ENCODE measurements around the gene MYCBPAP.

The MYCBPAP gene

DNA sequence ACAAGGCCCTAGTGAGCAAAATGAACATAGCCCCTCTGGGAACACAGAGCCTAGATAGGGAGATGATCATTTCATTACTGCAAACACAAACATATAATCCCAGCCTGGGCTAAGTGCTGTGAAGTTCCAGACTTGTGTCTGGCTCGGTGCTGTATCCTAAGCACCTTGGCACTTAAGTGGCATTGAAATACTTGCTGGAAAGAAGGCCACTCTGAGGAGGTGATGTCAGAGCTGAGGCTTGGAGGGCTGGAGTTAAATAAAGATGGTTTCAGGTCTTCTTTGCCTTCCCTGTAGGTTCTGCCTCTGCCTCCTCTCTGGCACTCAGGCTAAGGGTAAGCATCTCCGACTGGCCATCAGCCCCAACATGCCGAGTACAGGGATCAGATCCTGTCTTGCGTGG, 49.9 kb downstream of the MYCBPAP start:
- no peak for DNase-seq (ENCODE audit: low spot score)

DNA sequence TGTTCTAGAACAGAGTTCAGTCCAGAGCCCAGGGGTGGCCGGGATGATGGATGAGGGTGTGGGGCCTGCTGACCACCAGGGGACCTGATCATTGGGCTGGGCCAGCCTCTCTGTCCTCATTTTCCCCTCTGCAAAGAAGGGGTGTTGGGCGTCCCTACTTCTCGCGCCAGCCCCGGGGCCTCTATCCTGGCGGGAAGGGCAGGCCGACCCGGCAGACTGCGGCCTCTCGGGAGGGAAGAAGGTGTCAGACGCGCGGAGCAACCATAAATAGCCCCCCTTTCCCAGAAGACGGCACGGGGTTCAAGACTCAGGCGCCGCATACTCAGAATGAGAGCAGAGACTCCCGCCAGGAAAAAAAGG, 50.3 kb downstream of the MYCBPAP start:
- no peak for DNase-seq (ENCODE audit: low spot score)

DNA sequence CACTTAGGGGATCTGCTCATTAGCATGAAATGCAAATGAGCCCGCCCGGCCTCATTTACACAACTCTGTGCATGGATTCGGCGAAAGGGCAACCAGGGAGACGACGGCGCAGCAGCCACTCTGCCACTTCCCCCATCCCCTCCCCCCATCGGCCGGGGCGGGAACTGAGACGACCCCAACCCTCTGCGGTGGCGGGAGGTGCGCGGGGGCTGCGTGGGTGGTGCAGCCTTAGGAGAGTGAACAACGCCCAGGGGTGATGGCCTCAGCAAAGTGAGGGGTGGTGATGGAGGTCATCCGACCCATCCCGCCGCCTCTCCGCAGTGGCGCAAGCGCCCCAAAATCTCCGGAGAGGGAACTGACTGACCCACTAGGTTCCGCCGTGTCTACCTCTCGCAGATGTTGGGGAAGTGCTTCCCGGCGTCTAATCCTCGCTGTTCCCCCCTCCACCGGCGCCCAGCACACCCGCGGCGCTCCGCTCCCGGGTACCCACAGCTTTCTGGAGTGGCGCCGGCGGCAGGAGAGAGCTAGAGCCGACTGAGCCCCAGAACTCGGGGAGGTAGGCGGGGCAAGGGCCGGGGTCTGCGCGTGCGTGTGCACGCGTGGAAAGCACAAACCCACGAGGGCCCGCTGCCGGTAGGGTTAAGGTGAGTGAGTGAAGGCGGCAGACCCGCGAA, 50.8 kb downstream of the MYCBPAP start:
- DNase-seq (ENCODE audit: low spot score): no peak

DNA sequence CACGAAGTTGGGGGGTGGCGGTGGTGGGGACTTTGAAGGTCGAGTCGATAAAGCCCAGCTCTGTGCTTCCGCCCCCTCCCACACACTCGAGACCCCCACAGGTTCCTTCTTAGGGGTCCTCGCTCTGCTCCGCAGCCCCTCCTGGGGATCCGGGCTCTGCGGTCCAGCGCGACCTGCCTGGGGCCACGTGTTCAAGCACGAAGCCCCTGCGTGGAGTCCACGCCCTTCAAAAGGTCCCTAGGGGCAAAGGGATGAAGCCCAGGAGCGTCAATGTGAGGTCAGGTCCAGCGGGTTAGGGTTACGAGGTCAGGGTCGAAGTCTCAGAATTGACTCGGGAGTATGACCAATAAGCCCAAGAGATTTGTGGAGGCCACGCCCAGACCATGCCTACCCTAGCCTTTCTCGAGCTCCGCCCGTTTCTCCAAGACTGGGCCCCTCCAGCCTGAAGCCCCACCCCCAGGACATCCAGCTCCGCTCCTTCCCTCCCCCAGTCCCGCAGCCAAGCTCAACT, 51.5 kb downstream of the MYCBPAP start:
- DNase-seq (ENCODE audit: low spot score): peak; percentile 19

DNA sequence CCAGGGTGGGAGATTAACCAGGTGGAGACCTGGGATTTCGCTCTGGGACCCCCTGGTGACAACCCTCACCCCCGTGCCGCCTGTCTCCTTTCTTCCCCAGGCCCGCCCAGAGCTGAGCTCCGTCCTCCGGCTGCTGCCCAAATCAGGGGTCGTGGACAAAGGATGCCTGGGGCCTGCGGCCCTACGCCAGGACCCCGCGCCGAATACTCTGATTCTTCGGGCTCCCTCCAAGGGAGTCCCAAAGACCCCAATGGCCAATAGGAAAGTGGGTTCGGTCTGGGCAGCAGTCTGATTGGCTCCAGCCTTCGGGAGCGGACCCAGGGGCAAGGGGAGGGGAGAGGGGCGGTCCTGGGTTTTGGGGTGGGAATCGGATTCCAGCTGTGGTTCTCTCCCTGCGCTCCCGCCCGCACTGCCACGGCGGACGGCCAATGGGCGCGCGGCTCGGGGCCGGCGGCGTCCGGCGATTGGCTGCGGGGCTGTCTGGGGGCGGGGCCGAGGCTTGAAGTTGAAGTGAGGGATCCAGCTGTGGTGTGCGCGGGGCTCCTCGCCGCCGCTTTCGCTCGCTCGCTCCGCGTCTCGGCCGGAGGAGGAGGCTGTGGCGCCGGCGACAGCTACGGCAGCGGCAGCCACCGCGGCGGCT, 52.1 kb downstream of the MYCBPAP start, which contains the start of gene CACNA1G:
Gene CACNA1G, plus strand, starts transcription at position 531 of the 640 bp plus-strand sequence. CDS start 745 bp downstream, outside the sequence.
- DNase-seq (ENCODE audit: low spot score): peak; percentile 83

DNA sequence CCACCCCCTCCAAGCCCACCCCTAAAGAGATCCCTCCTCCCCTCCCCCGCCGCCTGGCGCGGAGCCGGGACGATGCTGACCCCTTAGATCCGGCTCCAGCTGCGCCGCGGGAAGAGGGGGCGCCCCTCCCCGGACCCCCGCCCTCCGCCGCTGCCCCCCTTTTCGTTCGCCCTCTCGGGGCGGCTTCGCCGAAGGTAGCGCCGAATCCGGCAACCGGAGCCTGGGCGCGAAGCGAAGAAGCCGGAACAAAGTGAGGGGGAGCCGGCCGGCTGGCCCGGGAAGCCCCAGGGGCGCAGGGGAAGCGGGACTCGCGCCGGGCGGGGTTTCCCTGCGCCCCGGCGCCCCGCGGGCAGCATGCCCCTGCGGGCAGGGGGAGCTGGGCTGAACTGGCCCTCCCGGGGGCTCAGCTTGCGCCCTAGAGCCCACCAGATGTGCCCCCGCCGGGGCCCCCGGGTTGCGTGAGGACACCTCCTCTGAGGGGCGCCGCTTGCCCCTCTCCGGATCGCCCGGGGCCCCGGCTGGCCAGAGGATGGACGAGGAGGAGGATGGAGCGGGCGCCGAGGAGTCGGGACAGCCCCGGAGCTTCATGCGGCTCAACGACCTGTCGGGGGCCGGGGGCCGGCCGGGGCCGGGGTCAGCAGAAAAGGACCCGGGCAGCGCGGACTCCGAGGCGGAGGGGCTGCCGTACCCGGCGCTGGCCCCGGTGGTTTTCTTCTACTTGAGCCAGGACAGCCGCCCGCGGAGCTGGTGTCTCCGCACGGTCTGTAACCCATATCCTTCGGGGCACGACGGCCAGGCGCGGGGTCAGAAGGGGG, 52.9 kb downstream of the MYCBPAP start:
- no peak for DNase-seq (ENCODE audit: low spot score)

DNA sequence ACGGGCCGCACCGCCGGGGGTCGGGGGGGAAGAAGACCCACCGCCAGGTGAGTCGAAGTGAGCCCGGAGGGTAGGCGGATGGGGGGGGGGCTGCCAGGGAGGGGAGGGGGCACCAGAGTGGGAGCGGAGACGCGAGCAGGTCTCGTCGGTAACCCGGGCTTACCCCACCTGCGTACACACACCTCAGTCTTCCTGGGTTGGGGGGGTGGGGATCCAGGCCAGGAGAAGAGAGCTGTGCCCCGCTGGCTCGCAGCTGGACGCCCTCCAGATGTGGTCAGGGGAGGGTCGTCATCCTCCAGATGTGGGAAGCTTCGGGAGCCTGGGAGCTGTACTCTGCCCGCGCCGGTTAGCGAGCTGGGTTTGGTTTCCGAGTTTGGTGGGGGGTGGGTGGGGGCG, 53.5 kb downstream of the MYCBPAP start:
- no peak for DNase-seq (ENCODE audit: low spot score)

DNA sequence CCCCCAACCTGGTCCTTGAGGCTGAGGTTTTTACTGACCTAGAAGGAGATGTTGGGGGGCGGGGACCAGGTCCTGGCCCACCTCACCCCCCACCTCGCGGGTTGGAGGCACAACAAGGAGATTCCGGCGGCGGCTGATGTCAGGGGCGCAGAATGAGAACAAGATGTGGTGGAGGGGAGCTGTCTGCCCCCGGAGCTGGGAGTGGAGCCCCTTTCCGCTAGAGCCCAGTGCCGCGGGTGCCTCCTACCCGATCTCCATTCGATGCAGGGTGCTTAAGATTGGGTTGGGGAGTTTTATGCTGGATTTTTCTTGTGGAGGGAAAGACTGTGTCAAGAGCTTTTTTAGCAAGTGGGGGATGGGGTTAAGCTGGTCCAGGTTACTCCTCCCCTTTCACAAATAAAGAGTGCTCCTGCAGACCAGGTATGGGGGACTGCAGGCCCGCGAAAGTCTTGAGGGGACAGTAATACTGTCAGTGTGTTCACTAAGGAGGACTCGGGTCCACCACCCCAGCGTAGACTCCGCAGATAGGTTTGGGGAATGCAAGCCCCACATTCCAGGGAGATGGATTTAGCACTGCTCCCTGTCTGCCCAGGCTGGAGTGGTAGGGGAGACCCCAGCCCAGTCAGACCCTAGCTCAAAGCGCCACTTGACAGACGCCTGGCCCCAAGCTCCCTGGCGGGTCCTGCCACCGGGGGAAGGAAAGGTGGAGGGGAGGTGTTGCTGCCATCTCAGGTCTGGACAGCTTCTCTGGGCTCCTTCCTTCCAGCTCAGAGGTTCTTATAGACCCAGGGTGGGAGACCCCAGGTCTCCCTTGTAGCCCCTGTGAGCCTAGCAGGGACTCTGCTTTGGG, 54.2 kb downstream of the MYCBPAP start:
- no peak for DNase-seq (ENCODE audit: low spot score)

DNA sequence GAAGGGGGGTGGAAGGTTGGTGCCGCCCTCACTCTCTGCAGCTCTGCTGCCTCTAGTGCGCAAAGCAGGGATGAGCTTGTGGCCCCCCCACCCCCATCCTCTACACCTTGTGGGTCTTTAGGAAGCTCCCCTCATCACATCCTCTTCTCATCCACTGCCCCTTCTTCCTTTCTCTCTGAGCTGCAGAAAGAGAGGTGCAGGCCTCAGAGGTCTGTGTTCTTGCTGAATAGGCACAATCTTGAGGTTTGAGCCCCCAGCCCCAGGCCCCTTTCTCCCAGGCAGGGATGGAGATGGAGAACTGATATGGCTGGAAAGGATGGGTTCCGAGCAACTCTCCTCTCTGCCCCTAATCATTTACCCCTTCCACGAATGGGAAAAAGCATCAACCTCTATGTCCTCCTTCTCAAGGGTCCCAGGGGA, 54.9 kb downstream of the MYCBPAP start:
- DNase-seq (ENCODE audit: low spot score): no peak

DNA sequence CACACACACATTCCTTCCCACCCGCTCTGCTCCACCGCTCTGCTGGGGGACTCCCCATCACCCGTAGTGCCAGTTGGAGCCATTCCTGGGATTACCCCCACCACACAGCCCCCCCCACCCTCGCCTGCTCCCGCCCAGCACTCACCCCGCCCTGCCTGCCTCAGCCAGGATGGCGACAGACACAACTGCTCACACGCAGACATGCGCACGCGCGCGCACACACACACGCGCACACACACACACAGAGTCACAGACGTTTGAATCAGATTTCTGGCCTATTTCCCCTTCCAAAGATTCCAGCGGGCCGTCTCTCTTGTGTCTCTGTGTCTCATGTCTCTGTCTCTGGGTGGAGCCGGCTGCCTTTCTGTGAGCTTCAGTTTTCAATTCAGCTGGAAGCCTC, 56.7 kb downstream of the MYCBPAP start:
- no peak for DNase-seq (ENCODE audit: low spot score)

DNA sequence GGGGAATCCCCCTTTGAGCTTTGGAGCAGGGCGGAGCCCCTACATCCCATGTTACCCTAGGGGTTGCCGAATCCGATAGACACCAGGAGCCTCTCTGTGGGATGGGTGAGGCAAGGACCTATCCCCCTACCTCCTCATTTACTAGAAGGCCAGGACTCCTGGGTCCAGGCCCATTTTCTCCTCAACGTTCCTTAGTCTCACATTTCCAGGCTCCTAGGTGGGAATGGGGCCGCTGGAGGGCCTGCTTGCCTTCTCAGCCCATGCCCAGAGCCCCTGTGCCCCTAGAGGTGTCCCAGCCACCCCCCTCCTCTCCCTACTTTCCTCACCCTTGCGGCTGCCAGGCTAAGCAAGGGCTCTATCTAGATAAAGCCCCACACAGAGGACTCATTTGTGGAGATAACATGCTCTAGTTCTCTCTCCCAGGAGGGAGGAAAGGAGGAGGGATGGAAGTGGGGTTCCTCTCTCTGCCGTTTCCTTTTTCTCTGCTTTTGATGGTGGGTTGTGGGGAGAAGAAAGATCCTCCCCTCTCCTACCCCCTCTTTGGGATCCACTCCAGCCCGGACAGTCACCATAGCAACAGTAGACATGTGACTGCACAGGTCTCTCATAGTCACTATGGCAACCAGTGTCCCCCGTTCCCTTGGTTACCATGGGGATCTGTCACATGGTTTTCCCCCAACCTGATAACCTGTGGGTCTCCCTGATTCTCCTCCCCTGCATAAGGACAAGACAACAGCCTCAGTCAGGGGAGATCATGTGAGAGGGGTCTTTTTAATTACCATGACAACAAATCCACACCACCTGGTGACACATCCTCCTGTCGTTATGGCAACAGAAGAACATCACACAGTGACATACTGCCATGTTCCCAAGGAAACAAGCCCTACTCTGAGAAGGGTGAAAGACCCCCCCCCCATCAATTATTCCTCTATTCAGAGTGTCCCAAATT, 57.4 kb downstream of the MYCBPAP start:
- DNase-seq (ENCODE audit: low spot score): no peak

DNA sequence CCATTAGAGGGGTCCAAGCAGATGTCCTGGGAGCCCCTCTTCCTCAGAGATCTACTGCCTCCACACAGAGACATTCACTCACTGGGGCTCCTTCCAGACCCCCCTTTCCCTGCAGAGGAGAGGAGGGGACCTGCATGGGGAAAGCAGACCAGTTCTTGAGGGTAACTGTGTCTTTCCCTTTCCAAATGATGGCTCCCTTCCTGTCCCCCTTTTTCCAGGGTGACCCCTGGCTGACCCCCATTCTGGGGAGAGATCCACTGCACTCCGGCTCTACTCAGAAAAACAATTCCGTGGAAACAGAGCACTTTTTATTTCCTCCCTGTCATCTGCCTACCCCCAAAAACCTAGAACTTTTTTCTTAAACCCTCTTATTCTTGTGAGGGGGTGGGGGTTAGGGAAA, 58.6 kb downstream of the MYCBPAP start:
- no peak for DNase-seq (ENCODE audit: low spot score)

DNA sequence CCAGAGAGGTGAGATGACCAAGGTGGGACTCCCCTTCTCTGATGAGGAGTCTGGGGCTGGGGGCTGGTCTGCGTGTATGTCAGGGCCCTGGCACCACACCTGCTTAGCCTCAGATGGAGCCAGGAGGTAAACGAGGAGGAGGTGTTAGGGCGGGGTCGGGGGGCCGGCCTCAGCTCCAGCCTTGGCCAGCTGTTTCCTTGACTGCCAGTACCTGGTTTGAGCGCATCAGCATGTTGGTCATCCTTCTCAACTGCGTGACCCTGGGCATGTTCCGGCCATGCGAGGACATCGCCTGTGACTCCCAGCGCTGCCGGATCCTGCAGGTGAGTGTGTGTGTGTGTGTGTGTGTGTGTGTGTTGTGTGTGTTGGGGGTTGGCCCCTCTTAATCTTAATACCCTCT, 60.4 kb downstream of the MYCBPAP start:
- no peak for DNase-seq (ENCODE audit: low spot score)

DNA sequence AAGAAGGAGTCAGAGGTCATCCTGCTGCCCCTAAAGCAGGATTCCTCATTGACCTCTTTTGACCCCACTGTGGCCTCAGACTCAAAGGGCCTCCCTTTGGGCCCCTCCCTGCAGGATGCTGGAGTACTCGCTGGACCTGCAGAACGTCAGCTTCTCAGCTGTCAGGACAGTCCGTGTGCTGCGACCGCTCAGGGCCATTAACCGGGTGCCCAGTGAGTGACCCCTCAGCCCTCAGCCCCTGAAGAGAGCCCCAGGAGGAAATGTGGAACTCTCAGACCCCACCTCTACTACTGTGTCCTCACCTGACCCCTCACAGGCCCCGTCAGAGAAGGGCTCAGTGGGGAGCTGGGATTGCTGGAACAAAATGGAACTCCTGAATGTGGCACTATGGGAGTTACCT, 61.4 kb downstream of the MYCBPAP start:
- DNase-seq (ENCODE audit: low spot score): no peak

DNA sequence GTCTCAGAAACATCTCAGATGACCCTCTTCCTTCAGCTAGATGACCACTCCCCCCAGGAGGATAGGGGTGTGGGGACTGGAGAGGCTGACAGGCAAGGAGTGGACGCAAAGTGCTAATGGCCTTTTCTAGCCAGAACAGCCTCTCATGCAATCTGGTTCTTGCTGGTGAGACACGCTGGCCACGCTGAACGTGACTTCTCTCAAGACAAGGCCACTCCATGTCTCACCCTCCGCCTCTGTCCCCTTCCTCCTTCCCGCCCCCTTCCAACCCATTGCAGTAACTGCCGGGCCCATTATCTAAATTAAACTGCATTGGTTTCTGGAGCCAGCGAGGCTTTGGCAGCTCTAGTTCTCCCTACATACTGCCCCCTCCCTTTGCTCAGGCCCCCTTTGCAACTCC, 61.8 kb downstream of the MYCBPAP start:
- DNase-seq (ENCODE audit: low spot score): no peak

DNA sequence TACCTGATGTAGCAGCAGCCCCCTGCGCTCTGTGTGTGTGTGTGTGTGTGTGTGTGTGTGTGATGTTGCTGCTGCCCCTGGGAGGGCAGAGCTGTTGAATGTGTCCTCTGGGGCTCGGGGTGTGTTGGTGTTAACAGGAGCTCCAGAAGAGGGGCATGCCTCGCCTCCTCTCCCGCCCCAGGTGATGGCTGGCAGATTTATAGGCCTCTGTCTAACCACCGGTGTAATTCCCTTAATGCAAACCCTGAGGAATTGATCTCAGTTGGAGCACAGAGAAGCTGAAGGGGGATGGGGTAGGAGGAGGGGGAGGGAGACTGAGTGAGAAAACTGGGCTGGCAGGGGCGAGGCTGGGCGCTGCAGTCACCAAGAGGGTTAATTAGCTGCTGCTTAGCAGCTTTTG, 62.3 kb downstream of the MYCBPAP start:
- no peak for DNase-seq (ENCODE audit: low spot score)

DNA sequence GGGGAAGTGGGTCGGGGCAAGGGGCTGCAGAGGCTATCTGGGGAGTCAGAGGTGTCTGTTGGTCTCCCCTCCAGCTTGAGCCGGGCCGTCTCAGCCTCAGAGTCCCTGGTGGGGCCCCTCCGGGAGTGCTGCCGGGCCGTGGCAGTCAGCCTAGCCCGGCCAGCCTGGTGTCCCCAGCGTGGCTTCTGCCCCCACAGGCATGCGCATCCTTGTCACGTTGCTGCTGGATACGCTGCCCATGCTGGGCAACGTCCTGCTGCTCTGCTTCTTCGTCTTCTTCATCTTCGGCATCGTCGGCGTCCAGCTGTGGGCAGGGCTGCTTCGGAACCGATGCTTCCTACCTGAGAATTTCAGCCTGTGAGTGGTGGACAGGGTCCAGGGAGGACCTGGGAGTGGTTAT, 63.4 kb downstream of the MYCBPAP start:
- DNase-seq (ENCODE audit: low spot score): no peak

DNA sequence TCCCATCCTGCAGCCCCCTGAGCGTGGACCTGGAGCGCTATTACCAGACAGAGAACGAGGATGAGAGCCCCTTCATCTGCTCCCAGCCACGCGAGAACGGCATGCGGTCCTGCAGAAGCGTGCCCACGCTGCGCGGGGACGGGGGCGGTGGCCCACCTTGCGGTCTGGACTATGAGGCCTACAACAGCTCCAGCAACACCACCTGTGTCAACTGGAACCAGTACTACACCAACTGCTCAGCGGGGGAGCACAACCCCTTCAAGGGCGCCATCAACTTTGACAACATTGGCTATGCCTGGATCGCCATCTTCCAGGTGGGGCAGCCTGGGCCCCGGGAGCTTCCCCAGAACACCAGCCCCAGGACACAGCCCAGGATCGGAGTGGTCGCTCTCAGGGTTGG, 64.3 kb downstream of the MYCBPAP start:
- no peak for DNase-seq (ENCODE audit: low spot score)

DNA sequence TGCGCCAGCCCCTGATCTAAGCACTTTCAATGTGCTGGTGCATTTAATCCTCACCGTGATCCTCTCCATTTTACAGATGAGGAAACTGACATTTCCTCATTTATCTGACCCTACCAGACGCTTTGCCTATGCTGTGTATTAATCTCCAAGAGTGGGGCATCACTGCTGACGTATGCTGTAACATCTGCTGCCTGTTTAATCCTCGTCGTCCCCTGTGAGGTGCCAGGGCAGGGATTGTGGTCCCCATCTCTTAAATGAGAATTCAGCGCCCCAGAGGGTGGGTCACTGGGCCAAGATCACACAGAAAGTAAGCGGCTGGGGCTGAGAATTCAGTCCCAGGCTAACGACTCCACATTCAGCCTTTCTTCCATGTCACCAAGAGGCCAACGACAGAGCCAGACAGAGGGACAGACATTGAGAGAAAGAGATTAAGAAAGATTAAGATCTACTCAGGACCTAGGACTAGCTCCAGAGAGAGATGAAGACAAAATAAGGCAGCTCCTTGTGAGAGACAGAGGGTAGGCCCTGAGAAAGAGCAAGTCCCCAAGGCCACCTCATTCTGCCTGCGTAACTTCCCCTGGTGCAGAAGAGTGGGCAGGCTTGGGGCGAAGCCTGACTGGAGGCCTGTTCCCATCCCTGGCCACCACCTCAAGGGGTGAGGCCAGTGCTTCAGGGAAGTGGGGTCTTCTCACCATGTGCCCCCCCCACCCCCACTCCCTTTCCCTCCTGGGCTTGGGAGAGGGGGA, 65.8 kb downstream of the MYCBPAP start:
- no peak for DNase-seq (ENCODE audit: low spot score)

DNA sequence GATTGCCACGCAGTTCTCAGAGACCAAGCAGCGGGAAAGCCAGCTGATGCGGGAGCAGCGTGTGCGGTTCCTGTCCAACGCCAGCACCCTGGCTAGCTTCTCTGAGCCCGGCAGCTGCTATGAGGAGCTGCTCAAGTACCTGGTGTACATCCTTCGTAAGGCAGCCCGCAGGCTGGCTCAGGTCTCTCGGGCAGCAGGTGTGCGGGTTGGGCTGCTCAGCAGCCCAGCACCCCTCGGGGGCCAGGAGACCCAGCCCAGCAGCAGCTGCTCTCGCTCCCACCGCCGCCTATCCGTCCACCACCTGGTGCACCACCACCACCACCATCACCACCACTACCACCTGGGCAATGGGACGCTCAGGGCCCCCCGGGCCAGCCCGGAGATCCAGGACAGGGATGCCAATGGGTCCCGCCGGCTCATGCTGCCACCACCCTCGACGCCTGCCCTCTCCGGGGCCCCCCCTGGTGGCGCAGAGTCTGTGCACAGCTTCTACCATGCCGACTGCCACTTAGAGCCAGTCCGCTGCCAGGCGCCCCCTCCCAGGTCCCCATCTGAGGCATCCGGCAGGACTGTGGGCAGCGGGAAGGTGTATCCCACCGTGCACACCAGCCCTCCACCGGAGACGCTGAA, 67.5 kb downstream of the MYCBPAP start:
- DNase-seq (ENCODE audit: low spot score): no peak
